ENCODE measurements around the gene GTF2F2.
"Not testable (repeated sequence)": the region's sequence is repeated elsewhere in the genome, so short reads cannot be mapped to it uniquely, and the experiment has no call there.

Gene GTF2F2

DNA sequence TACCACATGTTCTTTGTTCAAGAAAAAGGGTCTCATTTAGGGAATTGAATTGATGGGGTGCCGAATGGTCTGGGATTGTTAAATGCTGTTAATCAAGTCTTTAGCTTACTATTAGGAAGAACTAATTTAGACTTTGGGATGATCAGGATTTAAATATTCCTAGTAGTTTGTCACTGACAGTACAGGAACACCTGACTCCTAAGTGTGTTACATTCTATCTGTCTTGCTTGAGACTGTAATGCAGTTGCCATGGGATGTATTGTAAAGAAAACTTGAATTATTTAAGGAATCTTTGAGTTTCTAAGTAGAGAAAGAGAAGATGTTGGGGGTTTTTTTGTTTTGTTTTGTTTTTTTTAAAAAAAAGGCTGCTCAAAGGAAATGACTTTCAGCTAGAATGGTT is 98.4 kb downstream of the GTF2F2 start:
- DNase-seq (ENCODE audit: low spot score) = no peak

DNA sequence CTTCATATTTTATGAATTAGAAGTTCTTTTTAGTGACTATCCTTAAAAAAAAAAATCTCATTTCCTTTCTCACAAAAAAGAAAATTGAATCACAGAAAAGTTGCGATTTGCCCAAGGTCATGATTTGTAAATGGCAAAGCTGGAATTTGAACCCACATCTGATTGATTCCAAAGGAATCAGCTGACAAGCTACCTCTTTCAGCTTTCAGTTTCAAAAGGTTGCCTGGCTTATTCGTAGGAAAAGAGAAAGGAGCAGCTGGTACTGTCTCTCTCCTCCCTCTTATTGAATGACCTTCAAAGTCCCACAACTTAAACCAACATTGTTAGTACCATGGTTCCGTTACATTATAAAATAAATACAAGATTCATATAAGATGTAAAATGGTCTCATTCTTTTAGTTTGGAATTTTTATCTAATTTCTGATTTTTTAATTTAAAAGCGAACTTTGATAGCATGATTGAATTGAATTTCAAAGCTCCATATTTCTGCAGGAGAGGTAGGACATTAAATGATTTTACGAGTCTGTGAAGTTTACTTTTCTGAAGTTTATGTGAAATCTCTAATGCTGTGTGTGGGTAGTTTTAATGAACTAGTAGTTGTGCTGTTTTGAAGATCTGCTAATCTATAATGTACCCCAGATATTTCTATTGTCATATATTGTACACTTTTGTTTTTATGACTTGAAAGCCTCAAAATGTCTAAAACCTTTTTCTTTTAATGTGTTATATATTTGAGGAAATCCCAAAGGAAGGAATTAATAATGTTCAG is 99.0 kb downstream of the GTF2F2 start:
- no peak for DNase-seq (ENCODE audit: low spot score)

DNA sequence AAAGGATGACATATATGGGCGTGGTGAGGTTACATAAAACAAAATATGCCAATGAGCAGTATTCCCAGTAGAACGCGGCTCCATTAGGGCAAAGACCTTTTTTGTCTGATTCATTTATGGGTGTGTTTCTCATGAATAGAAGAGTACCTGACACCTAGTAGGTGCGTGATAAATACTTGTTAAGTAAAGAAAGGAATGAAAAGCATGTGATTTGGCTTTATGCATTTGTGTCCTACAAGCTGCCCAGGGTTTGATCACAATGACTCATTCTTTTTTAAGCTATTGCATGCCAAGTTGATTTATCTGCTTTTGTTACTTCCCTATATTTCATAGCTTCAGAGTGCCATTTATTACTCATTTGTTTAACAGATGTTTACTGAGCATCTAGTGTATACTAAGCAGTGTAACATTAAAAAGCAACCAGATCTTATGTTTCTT is 99.6 kb downstream of the GTF2F2 start:
- DNase-seq (ENCODE audit: low spot score) = peak; percentile 64

DNA sequence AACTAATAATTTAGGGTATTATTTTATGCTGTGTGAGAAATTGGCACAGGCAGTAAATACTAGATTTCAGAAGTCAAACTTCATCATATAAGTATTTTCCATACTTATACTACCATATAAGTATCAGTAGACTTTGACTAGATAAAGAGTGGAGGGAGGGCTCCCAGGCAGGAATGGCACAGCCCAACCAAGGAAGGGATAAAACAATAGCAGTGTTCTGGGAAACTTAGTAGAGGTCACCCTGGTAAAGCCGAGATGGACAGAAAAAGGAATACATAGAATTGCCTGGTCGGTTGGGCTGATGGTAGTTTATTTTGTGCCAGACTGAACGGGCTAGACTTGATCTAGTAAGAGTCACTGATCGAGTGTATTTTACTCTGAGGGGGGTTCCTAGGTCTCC is 100.1 kb downstream of the GTF2F2 start:
- no peak for DNase-seq (ENCODE audit: low spot score)

DNA sequence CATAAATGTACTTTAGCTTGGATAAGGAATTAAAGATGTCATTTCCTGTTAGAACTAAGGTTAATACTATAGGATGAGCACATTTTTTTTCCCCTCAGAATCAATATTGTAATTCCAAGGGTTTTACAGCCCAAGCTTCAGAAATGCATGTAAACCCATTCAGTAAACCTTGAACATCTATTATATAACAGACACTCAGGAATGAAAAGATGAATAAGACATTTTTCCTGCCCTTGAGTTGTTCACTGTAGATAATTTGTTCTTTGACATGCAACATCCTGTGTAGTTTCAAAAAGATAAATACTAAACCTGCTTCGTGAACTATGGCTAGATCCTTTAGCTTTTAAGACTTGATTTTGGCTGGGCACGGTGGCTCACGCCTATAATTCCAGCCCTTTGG is 102.2 kb downstream of the GTF2F2 start:
- DNase-seq (ENCODE audit: low spot score) = no peak

DNA sequence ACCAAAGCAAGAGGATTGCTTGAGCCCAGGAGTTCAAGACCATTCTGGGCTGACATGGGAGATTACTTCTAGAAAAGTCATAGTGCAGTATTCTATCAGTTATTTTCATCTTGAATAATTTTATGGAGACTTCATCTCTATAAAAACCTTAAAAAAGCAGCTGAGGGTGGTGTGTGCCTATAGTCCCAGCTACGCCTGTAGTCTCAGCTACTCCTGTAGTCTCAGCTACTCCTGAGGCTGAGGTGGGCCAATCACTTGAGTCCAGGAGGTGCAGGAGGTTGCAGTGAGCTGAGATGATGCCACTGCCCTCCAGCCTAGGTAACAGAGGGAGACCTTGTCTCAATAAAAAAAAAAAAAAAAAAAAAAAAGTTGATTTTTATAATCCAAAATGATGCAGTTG is 102.6 kb downstream of the GTF2F2 start:
- DNase-seq (ENCODE audit: low spot score) = no peak

DNA sequence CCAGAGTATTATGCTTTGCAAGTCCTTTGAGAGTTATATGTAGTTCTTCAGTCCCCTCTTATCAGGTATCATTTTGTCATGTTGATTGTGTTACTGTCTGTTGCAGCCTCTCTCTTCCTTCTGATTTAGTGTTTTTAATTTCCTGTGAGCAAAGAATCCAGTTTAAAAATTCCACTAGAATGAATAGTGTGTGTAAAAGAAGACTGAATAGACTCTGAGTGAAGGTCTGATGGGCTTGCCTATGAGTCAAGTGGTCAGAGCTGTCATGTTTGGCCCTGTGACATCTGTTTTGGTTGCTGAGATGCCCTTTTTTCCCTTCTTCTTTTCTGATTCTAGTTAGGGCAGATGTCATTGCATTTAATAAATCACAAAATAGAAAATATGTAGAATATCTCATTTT is 103.9 kb downstream of the GTF2F2 start:
- DNase-seq (ENCODE audit: low spot score) = no peak

DNA sequence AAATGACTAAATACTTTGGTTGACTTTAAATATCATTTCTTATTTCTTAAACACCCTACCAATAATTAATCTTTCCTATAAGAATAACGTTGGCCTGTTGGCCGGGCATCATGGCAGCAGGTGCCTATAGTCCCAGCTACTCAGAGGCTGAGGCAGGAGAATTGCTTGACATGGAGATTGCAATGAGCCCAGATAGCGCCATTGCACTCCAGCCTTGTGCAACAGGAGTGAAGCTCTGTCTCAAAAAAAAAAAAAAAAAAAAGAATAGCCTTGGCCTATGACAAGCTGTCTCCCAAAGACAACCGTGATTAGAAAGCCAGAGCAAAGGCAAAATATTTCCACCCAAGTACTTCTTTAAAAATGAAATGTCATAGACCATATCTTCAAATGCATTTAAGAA is 105.1 kb downstream of the GTF2F2 start:
- no peak for DNase-seq (ENCODE audit: low spot score)

DNA sequence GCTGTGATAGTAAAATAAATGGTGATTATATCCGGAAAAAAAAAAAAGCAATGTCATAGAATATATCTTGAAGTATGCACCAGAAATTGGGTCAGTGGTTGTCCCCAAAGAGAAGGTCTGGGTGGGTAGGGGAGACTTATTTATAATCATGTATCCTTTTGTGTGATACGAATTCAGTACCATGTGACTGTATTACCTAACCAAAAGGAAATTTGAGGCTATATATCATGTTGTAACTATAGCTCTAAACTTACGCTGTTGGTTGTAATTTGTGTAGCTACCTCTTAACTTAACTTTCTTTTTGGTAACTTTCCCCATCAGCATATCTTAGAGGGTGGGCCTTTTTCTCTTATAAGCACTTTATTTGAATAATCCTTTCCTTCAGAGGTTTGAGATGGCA is 105.7 kb downstream of the GTF2F2 start:
- DNase-seq (ENCODE audit: low spot score) = no peak

DNA sequence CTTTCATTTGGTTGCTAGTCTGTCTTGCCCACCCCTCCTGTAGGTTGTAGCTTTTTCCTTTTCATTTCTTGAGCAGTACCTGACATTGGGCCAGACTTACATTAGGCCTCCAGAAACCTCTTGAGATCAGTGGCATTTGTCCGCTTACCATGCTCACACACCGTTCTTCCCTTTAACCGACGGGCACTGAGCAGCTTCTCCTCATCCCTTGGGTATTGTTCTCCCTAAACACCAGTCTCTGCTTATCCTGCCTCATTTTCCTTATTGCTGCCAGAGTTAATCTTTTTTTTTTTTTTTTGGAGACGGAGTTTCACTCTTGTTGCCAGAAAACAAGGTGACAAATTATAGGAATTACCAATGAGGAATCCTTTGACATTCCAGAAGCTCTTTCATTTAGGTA is 107.7 kb downstream of the GTF2F2 start:
- DNase-seq (ENCODE audit: low spot score) = no peak

DNA sequence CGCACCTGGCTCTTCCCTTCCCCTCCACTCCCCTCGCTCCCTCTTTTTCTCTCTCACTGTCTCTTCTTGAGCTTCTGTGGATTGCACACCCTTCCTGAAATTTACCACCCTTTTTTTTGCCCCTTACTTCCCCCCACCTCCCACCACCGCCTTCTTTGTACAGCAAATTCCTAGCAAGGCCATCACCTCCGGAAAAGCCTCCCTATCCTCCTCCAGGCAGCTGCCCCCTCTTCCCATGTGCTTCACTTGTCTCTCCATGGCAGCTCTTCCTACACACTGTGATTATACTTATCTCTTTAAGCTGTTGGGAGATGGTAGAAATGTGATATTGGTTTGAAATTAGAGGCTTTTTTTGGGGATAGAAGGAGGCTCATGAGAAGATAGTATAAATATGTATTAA is 108.9 kb downstream of the GTF2F2 start:
- DNase-seq (ENCODE audit: low spot score) = no peak

DNA sequence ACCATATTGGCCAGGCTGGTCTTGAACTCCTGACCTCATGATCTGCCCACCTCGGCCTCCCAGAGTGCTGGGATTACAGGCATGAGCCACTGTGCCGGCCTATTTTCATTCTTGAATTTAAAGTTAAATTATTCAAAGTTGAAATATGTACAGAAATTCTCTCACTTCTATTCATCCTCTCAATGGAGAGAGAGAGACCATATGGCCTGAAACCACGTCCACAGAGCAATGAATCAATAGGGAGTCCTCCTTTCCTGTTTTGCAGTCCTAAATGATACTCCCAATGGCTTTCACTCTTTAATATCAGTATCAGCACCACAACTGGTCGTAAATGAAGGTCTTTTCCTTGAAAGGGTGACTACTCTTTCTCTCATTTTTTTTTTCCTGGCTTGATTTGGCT is 111.0 kb downstream of the GTF2F2 start:
- no peak for DNase-seq (ENCODE audit: low spot score)

DNA sequence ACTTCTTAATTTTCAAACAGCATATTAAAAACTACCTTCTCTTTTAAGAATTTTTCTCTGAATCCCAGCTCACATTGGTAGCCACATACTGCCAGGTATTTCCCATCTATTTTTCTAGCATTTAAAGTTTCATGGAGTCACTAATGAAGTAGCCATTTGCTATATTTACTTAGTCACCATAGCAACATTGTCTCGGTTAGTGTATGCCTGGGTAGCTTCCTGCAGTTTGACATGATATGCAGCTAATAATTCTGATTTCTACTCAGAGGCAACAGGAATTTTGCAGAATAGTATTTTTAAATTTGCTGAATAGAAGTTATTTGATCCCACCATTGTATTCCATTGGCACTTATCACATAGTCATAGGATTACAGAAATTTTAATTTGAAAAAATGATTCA is 111.4 kb downstream of the GTF2F2 start:
- DNase-seq (ENCODE audit: low spot score) = no peak

DNA sequence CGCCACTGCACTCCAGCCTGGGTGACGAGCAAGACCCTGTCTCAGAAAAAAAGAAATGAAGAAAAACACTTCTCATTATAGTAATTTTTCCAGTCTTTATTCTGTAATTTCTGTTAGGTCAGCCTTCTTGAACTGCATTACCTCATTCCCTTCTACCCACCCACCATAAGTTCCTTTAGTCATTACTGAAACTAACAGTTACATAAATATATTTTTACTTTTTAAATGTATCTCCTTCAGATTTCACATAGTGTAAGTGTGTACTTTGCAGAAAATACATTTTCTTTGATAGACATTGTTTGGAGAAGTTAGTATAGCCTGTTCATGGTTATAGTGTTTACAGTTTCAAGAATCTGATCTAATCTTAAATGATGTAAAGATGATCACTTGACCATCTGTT is 112.3 kb downstream of the GTF2F2 start:
- DNase-seq (ENCODE audit: low spot score) = no peak

DNA sequence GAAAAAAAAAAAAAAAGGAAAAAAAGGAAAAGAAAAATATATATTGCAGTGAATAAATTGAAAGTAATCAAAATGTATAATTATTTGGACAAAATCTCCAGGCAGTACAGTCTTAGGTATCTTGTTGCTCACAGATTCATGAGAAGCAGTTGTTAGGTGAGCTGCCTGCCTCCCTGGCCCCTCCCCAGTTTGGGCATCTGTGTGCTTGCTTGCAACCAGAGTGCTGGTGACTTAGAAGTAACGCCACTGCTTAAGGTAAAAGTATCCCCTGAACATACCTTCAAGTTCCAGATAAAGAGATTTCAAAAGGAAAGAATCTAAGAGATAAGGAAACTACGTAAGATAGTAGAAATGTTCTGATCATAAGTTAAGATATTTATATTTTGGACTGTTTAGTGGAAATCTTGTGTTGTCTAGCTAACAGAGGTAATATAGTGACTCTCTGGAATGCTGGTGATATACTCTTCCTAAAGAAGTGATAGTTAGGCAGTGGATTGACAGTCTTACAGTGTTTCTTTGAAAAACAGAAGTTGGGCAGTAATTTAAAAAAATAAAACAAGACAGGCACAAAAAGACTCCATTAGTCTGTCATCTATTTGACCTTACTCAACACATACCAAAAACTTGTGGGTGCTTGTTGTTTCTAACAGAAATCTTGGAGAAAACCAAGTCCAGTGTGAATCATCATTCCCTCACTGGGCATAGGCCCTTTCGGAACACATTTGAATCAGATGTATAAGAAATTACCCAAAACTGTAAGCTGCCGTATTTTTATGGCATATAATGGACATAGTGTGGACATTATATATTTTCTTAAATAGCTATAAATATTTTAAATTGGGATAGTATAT is 118.9 kb downstream of the GTF2F2 start:
- DNase-seq (ENCODE audit: low spot score) = no peak

DNA sequence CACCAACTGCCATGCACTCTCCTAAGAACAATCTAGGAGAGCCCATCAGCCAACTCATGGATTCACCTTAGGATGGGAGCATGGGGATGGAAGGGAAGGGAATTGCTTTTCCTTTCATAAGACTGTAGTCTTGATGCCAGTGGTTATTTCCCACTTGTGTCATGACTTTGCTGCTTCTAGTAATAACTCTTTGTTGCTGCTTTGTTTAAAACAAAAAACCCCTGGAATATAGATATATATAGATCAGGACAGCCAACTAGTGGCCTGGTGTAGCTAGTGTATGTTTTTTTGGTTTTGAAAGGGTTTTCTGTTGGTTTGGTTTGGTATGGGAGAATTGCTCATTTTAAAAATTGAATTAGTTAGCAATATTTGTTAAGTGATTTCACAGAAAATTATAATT is 119.8 kb downstream of the GTF2F2 start:
- DNase-seq (ENCODE audit: low spot score) = no peak

DNA sequence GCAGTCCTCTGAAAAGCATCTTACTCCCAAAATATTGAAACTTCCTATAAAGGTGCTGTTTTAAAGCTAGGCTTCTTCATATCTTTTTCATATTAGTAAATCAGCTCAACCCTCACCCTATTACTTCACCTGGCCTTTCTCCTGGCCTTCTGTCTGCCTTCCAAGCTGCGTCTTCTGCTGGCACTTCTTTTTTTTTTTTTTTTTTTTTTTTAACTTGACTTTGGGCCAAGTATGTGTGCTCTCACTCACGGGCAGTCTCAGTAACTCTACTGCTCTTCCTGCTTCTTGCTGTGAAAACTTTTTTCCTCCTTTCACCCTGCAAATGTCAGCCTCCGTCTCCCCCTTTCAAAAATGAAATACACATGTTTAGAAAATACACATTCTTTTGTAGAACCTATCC is 121.8 kb downstream of the GTF2F2 start:
- no peak for DNase-seq (ENCODE audit: low spot score)

DNA sequence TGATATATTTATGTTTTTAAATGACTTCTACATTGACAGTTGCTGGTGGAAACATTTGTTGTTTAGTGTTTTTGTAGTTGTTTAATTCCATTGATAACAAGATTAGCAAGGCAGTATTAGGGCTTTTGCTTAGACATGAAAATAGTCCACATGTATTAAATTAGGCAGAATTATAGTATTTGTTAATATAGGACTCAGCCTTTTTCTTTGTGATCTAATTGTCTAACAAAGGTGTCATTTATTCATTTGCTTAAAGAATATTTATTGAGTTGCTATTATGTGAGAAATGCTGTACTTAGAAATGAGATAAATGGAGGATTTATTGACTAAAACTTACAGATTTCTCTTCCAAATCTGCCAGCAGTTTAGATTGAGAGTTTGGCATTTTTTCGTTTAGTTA is 122.2 kb downstream of the GTF2F2 start:
- no peak for DNase-seq (ENCODE audit: low spot score)

DNA sequence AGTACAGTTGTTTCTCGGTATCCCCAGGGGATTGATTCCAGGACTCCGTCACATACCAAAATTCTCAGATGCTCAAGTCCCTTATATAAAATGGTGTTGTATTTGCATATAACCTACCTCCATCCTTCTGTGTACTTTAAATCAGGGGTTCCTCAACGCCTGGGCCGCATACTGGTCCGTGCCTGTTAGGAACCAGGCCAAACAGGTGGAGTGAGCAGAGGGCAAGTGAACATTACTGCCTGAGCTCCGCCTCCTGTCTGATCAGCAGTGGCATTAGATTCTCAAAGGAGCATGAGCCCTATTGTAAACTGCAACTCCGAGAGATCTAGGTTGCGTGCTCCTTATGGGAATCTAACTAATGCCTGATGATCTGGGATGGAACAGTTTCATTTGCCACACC is 122.8 kb downstream of the GTF2F2 start:
- no peak for DNase-seq (ENCODE audit: low spot score)

DNA sequence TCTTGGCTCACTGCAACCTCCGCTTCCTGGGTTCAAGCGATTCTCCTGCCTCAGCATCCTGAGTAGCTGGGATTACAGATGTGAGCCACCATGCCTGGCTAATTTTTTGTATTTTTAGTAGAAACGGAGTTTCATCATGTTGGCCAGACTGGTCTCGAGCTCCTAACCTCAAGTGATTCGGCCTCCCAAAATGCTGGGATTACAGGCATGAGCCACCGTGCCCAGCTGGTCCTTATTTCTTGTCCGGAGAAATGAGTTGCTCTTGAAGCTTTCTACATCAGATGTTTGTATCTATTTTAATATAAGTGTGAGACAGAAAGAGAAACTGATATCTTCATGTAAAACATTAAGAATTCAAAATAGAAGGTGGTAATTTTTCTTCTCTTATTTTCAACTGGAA is 124.4 kb downstream of the GTF2F2 start:
- not testable (repeated sequence) for DNase-seq (ENCODE audit: low spot score)

DNA sequence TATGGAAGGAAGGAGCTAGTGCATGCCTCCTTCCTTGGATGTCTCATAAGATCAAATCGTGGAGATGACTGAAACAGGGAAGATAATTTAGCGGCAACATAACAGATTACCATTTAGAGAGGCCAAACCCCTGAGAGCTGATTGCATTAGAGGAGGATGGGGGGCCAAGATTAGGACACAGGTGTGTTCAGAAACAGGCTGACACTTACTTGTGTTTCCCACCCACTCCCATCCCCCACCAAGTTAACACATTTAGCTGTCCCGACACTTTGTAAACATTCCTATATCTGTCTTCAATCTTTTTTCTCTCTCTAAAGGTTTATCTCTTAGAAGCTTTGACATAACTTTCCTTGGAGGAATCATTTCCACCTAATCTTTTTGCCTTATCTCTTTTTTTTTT is 129.4 kb downstream of the GTF2F2 start:
- DNase-seq (ENCODE audit: low spot score) = no peak

DNA sequence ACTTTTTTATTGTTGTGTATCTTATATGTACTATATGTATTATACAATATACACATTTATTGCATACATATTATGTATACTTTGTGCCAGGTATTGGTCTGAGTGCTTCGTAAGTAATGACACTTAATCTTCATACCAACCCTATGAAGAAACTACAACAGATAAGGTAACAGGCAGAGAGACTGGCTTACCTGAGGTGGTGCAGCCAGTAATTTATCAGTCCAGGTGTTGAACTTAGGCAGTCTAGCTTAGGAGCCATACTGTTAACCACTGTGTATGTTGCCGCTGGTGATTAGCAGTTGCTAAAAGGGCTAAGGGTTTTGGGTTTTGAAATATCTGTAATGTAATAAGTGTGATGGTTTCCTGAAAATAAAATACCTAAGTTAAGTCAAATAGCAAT is 134.1 kb downstream of the GTF2F2 start:
- no peak for DNase-seq (ENCODE audit: low spot score)

DNA sequence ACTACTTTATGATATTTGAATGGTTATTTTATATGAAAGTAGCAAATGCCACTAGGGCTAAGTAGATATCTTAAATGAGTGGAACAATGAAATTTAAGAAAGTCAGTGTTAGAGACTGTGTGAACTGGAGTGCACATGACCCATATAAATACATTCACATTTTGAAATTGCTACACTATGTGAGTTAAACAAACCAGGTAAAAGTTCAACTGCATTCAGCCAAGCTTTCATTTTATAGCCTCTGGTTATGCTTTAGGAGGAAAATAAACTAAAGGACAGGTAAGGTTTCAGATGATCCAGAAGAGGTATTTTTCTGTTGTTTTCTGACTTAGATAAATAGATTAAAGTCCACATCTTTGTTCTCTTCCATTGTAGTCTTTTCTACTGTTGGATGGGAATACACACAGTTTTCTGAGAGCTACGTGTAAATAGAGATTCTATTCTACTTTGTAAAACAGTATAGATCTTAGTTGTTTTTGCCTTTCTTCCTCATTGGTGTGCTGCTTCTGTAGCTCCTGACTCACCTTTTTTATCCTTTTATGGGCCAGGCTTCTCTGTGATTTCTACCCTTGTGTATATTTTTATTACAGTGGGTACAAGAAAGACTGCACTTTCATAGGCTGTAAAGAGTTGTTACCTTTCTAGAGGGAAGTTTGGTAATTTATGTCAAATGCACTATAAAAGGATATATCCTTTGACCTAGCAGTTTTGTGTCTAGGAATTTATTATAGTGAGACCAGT is 135.1 kb downstream of the GTF2F2 start:
- DNase-seq (ENCODE audit: low spot score) = no peak

Data from kidney capillary endothelial cell (primary cell).